Astrocyte of the hippocampus (primary cell): ENCODE data around the gene COL18A1.

ENCODE experiments used
- DNase-seq: peaks from one replicate; pipeline ENCODE4 v3.0.0; 2011; ENCODE audit warnings: low read depth, low spot score

COL18A1 gene

GRCh38 chr21:45544449-45545235 lies 139.7 kb downstream of the COL18A1 start:
- no peak for DNase-seq

GRCh38 chr21:45545236-45545570 lies 140.2 kb downstream of the COL18A1 start:
- no peak for DNase-seq

GRCh38 chr21:45545691-45546531 lies 140.9 kb downstream of the COL18A1 start:
- no peak for DNase-seq

- no peak for DNase-seq
Observed at GRCh38 chr21:45546636-45547544, 141.9 kb downstream of the COL18A1 start.

GRCh38 chr21:45547545-45547900 lies 142.6 kb downstream of the COL18A1 start:
- DNase-seq = no peak

GRCh38 chr21:45548711-45549491 lies 143.9 kb downstream of the COL18A1 start:
- no peak for DNase-seq

- no peak for DNase-seq
Observed at GRCh38 chr21:45549626-45550463, 144.9 kb downstream of the COL18A1 start.

- no peak for DNase-seq
Observed at GRCh38 chr21:45550522-45551210, 145.7 kb downstream of the COL18A1 start.

GRCh38 chr21:45551316-45551715 lies 146.4 kb downstream of the COL18A1 start:
- peak; percentile 68 for DNase-seq

- DNase-seq = no peak
Observed at GRCh38 chr21:45551783-45552695, 147.1 kb downstream of the COL18A1 start.

- DNase-seq = no peak
Observed at GRCh38 chr21:45552696-45553391, 147.9 kb downstream of the COL18A1 start.

- peak; percentile 90 for DNase-seq
Observed at GRCh38 chr21:45554477-45555175, 149.7 kb downstream of the COL18A1 start.

GRCh38 chr21:45555251-45555556 lies 150.2 kb downstream of the COL18A1 start:
- DNase-seq = no peak

GRCh38 chr21:45555557-45556301 lies 150.8 kb downstream of the COL18A1 start:
- peak; percentile 89 for DNase-seq

- DNase-seq = no peak
Observed at GRCh38 chr21:45556302-45556644, 151.3 kb downstream of the COL18A1 start.

- DNase-seq = no peak
Observed at GRCh38 chr21:45556645-45557615, 152.0 kb downstream of the COL18A1 start.
